ENCODE data around the gene LDLRAD4.

DNA sequence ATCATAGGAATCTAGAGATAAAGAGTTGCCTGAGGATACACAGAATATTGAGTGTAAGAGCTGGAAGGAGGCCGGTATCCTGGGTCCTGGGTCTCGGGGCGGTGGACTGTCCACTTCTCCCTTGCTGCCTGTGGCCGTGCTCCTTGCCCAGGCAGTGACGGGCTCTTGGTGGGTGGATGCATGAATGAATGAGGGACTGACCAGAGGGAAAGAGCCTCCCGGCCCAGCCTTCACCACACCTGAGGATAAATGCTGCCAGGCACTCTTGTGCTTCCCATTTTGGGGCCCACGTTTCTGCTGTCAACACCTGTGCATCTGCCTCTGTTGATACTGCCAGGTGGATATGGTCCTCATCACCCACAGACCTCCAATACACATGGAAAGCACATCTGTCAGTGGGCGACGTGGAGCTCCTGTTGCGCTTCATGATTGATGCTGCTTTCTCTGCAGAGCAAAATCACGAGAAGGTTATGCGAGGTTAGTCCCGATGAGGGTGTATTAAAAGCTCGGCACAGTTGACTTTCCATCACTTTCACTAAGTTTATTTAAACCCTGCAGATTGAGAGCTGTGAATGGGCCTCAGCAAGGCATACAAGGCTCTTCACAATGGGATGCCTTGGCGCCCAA, 211.4 kb downstream of the LDLRAD4 start:
- TF ChIP-seq, protein P1, sequence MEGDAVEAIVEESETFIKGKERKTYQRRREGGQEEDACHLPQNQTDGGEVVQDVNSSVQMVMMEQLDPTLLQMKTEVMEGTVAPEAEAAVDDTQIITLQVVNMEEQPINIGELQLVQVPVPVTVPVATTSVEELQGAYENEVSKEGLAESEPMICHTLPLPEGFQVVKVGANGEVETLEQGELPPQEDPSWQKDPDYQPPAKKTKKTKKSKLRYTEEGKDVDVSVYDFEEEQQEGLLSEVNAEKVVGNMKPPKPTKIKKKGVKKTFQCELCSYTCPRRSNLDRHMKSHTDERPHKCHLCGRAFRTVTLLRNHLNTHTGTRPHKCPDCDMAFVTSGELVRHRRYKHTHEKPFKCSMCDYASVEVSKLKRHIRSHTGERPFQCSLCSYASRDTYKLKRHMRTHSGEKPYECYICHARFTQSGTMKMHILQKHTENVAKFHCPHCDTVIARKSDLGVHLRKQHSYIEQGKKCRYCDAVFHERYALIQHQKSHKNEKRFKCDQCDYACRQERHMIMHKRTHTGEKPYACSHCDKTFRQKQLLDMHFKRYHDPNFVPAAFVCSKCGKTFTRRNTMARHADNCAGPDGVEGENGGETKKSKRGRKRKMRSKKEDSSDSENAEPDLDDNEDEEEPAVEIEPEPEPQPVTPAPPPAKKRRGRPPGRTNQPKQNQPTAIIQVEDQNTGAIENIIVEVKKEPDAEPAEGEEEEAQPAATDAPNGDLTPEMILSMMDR (IDR thresholded peaks at IDR 0.05; ENCODE audit: borderline replicate concordance, extremely low read depth, low read length, poor library complexity, severe bottlenecking), result no peak
- no peak for TF ChIP-seq EZH2 (IDR thresholded peaks at IDR 0.05; ENCODE audit: borderline replicate concordance, low read depth, low read length, severe bottlenecking)

Measured in DND-41 (cell line).